OCI-LY1 (cell line): ENCODE data around the gene CCM2.

ENCODE experiments used
- H2AFZ ChIP-seq: fragments of 200-600 bp; sonication (generic), shearing (Covaris generic); 2 replicates; pipeline ENCODE4 v1.6.0; 2014; ENCODE audit warnings: antibody characterized with exemption, mild to moderate bottlenecking, low read length
- H3F3A ChIP-seq: fragments of 200-600 bp; sonication (generic), shearing (Covaris generic); 2 replicates; pipeline ENCODE4 v1.6.0; 2014; ENCODE audit warnings: mild to moderate bottlenecking, antibody characterized with exemption, low read length, moderate library complexity; ENCODE audit not compliant: insufficient read depth
- H3K27ac ChIP-seq: fragments of 200-600 bp; sonication (generic); 2 replicates; pipeline ENCODE4 v1.5.1; 2014; ENCODE audit warnings: low read length, mixed run types, mild to moderate bottlenecking, low read depth; ENCODE audit not compliant: poor library complexity, severe bottlenecking
- H3K27me3 ChIP-seq: fragments of 200-600 bp; sonication (generic); 2 replicates; pipeline ENCODE4 v1.6.0; 2014; ENCODE audit warnings: antibody characterized with exemption, mild to moderate bottlenecking, low read length, moderate library complexity; ENCODE audit not compliant: insufficient read depth
- H3K36me3 ChIP-seq: fragments of 200-600 bp; sonication (generic); 2 replicates; pipeline ENCODE4 v1.6.1; 2014; ENCODE audit warnings: mild to moderate bottlenecking, antibody characterized with exemption, low read length, moderate library complexity, mixed read lengths; ENCODE audit not compliant: insufficient read depth
- H3K4me1 ChIP-seq: fragments of 200-600 bp; sonication (generic); 2 replicates; pipeline ENCODE4 v1.5.1; 2014; ENCODE audit warnings: mild to moderate bottlenecking, low read length, moderate library complexity; ENCODE audit not compliant: insufficient read depth, severe bottlenecking
- H3K4me2 ChIP-seq: fragments of 200-600 bp; sonication (generic), shearing (Covaris generic); 2 replicates; pipeline ENCODE4 v1.6.1; 2014; ENCODE audit warnings: low read length
- H3K4me3 ChIP-seq: fragments of 200-600 bp; sonication (generic); 2 replicates; pipeline ENCODE4 v1.5.1; 2014; ENCODE audit warnings: low read length, low read depth, mild to moderate bottlenecking, mixed read lengths; ENCODE audit not compliant: poor library complexity, severe bottlenecking
- H3K79me2 ChIP-seq: fragments of 200-600 bp; shearing (Covaris generic); 2 replicates; pipeline ENCODE4 v1.6.1; 2016; ENCODE audit warnings: mixed run types, low read length, mixed read lengths; ENCODE audit not compliant: insufficient read depth
- H3K9ac ChIP-seq: fragments of 200-600 bp; sonication (generic), shearing (Covaris generic); 2 replicates; pipeline ENCODE4 v1.6.1; 2014; ENCODE audit warnings: mild to moderate bottlenecking, low read length, mixed read lengths
- H3K9me2 ChIP-seq: fragments of 200-600 bp; sonication (generic), shearing (Covaris generic); 2 replicates; pipeline ENCODE4 v1.6.1; 2014; ENCODE audit warnings: low read depth, mild to moderate bottlenecking, low read length, mixed read lengths
- H3K9me3 ChIP-seq: fragments of 200-600 bp; shearing (Covaris generic); 2 replicates; pipeline ENCODE4 v1.6.1; 2014; ENCODE audit warnings: low read length, mixed read lengths
- H4K20me1 ChIP-seq: fragments of 200-600 bp; sonication (generic), shearing (Covaris generic); 2 replicates; pipeline ENCODE4 v1.6.0; 2016; ENCODE audit warnings: mild to moderate bottlenecking, low read length; ENCODE audit not compliant: insufficient read depth
- CTCF ChIP-seq: fragments of 200-600 bp; sonication (generic), shearing (Covaris generic); IDR thresholded peaks from 2 replicates; pipeline ENCODE4 v1.5.1; 2017; ENCODE audit warnings: mild to moderate bottlenecking, antibody characterized with exemption, low read length, moderate library complexity, mixed read lengths
- EZH2 ChIP-seq: fragments of 200-600 bp; sonication (generic), shearing (Covaris generic); IDR thresholded peaks from 2 replicates; pipeline ENCODE4 v1.8.0; 2017; ENCODE audit warnings: borderline replicate concordance, mixed run types, mild to moderate bottlenecking, antibody characterized with exemption, low read length, moderate library complexity, mixed read lengths

Gene CCM2

GRCh38 chr7:45048748-45049147 is 48.7 kb downstream of the CCM2 start:
- H3K4me2 ChIP-seq = no peak overlapping the region
- peaks cover 76% of the 10 kb centered on the region for H3K79me2 ChIP-seq
- no peak for TF ChIP-seq CTCF
- TF ChIP-seq EZH2 = no peak
- no peaks in the 10 kb centered on the region for H3K4me1 ChIP-seq
- no peak overlapping the region for H3K4me3 ChIP-seq
- no peaks in the 10 kb centered on the region for H3K9me2 ChIP-seq
- 0 out of 2 replicates have a peak, but pooled peaks cover 3% of the 10 kb centered on the region for H4K20me1 ChIP-seq
- no peaks in the 10 kb centered on the region for H3K9me3 ChIP-seq
- no peak overlapping the region for H3K9ac ChIP-seq
- no peaks in the 10 kb centered on the region for H3F3A ChIP-seq
- H3K27me3 ChIP-seq = no peaks in the 10 kb centered on the region
- peaks cover 93% of the 10 kb centered on the region for H3K36me3 ChIP-seq
- H3K27ac ChIP-seq = no peak overlapping the region
- no peak overlapping the region for H2AFZ ChIP-seq

- Histone ChIP-seq H3K9me2 (no peaks in the 10 kb centered on the region), H3K79me2 (peaks cover 80% of the 10 kb centered on the region), H3K36me3 (peaks cover 93% of the 10 kb centered on the region), H3F3A (no peaks in the 10 kb centered on the region), H3K9ac (no peak overlapping the region), H3K4me3 (no peak overlapping the region), H2AFZ (no peak overlapping the region), H3K27ac (no peak overlapping the region), H3K9me3 (no peaks in the 10 kb centered on the region), H3K27me3 (no peaks in the 10 kb centered on the region), H3K4me1 (no peaks in the 10 kb centered on the region), H3K4me2 (no peak overlapping the region), H4K20me1 (no peaks in the 10 kb centered on the region)
- no peak for TF ChIP-seq CTCF
- TF ChIP-seq EZH2 = no peak
These were observed 50.2 kb downstream of the CCM2 start for GRCh38 chr7:45050198-45050597.

- Histone ChIP-seq H3K9ac (no peak overlapping the region), H3K4me2 (no peak overlapping the region), H3F3A (no peaks in the 10 kb centered on the region), H3K4me1 (no peaks in the 10 kb centered on the region), H2AFZ (no peak overlapping the region), H3K27me3 (no peaks in the 10 kb centered on the region), H4K20me1 (peaks cover 5% of the 10 kb centered on the region; the same call in 1 of the 2 replicates), H3K9me2 (no peaks in the 10 kb centered on the region), H3K9me3 (no peaks in the 10 kb centered on the region; the same call in 1 of the 2 replicates), H3K27ac (no peak overlapping the region), H3K4me3 (no peak overlapping the region), H3K36me3 (peaks cover 92% of the 10 kb centered on the region), H3K79me2 (peaks cover 81% of the 10 kb centered on the region)
- no peak for TF ChIP-seq CTCF
These were observed 52.0 kb downstream of the CCM2 start for GRCh38 chr7:45052011-45052410.
